Measurements from ENCODE around the gene SPATA1.

- TF ChIP-seq, protein P1, sequence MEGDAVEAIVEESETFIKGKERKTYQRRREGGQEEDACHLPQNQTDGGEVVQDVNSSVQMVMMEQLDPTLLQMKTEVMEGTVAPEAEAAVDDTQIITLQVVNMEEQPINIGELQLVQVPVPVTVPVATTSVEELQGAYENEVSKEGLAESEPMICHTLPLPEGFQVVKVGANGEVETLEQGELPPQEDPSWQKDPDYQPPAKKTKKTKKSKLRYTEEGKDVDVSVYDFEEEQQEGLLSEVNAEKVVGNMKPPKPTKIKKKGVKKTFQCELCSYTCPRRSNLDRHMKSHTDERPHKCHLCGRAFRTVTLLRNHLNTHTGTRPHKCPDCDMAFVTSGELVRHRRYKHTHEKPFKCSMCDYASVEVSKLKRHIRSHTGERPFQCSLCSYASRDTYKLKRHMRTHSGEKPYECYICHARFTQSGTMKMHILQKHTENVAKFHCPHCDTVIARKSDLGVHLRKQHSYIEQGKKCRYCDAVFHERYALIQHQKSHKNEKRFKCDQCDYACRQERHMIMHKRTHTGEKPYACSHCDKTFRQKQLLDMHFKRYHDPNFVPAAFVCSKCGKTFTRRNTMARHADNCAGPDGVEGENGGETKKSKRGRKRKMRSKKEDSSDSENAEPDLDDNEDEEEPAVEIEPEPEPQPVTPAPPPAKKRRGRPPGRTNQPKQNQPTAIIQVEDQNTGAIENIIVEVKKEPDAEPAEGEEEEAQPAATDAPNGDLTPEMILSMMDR (IDR thresholded peaks at IDR 0.05; ENCODE audit: low read depth, low read length, poor library complexity, severe bottlenecking): no peak
- no peak for TF ChIP-seq EZH2phosphoT487 (IDR thresholded peaks at IDR 0.05; ENCODE audit: borderline replicate concordance, low read length)
Measured at GRCh38 chr1:84605157-84605556, 99.0 kb downstream of the SPATA1 start.
